ENCODE data around the gene KCNIP4. TPM values are rescaled to one million over a fixed set of nuclear protein-coding genes. Genes with fewer than 3 reads are reported as not detected.
A peak's percentile ranks its signal among the peaks of the same experiment; 100 is the strongest.

The KCNIP4 gene
- total and polyA plus RNA-seq, 10 of the 15 experiments (the other 5 are each of a cell fraction or from before 2014, with no cell fraction given), result 0.03 to 0.23 (median 0.13) TPM; not detected in 7

- intact Hi-C loops (cut with micrococcal nuclease; ENCODE audit: unreplicated experiment), result loop anchor here (1.0 kb wide), 1 partner anchor 256 kb away; no protein-coding TSS in a partner anchor
- Histone ChIP-seq H3K4me2 (ENCODE audit: control insufficient read depth, insufficient read depth) (no peak overlapping the region), H3K9ac (ENCODE audit: control insufficient read depth, insufficient read depth, low read length) (no peak overlapping the region), H3K79me2 (ENCODE audit: control insufficient read depth, insufficient read depth, low read length) (no peaks in the 10 kb centered on the region), H2AFZ (ENCODE audit: control insufficient read depth, low read depth, low read length) (no peak overlapping the region), H4K20me1 (ENCODE audit: control insufficient read depth, insufficient read depth) (no peaks in the 10 kb centered on the region), H3K27ac (ENCODE audit: control insufficient read depth, insufficient read depth) (no peak overlapping the region), H3K4me1 (ENCODE audit: control insufficient read depth, insufficient read depth, low read length) (no peaks in the 10 kb centered on the region), H3K27me3 (replicated peaks in 1 of 2; ENCODE audit: control insufficient read depth in 2 of 2, insufficient read depth in 2 of 2, low read length in 1 of 2) (no peaks in the 10 kb centered on the region), H3K36me3 (ENCODE audit: control insufficient read depth in 2 of 2, insufficient read depth in 2 of 2, low read length in 1 of 2) (no peaks in the 10 kb centered on the region), H3K4me3 (no peak overlapping the region), H3K9me3 (replicated peaks; ENCODE audit: control insufficient read depth, insufficient read depth, low read length) (no peaks in the 10 kb centered on the region)
- WGBS (ENCODE audit: insufficient coverage, insufficient replicate concordance, low lambda C conversion rate, missing lambda C conversion rate), result 0% methylated on average over 1 of the region's 1 CpG
- TF ChIP-seq RAD21 (IDR thresholded peaks at IDR 0.05; ENCODE audit: insufficient read depth, low read depth, low read length), result peak; percentile 59
- no peak for TF ChIP-seq HCFC1 (IDR thresholded peaks at IDR 0.05; ENCODE audit: low read length)
- no peak for TF ChIP-seq MYB (IDR thresholded peaks at IDR 0.05; ENCODE audit: borderline replicate concordance, low read depth, low read length)
- no peak for TF ChIP-seq CBFB (IDR thresholded peaks at IDR 0.05; ENCODE audit: low read depth)
- no peak for TF ChIP-seq EGR1 (IDR thresholded peaks at IDR 0.05; ENCODE audit: borderline replicate concordance in 1 of 2, low read depth in 2 of 2, low read length in 2 of 2)
- TF ChIP-seq TARDBP (IDR thresholded peaks at IDR 0.05; ENCODE audit: borderline replicate concordance), result no peak
- TF ChIP-seq CHD2 (IDR thresholded peaks at IDR 0.05; ENCODE audit: borderline replicate concordance, low read depth, low read length), result no peak
- no peak for TF ChIP-seq ZNF24 (IDR thresholded peaks at IDR 0.05)
- TF ChIP-seq NBN (IDR thresholded peaks at IDR 0.05), result no peak
- TF ChIP-seq SKIL (IDR thresholded peaks at IDR 0.05; ENCODE audit: low read depth, poor library complexity, severe bottlenecking), result no peak
- no peak for TF ChIP-seq ATF2 (IDR thresholded peaks at IDR 0.05; ENCODE audit: low read length)
- no peak for TF ChIP-seq RB1 (IDR thresholded peaks at IDR 0.05; ENCODE audit: borderline replicate concordance)
- peak in 2 of 3 experiments; percentile 19 to 47; a peak in 2 of 6 replicates for TF ChIP-seq CTCF (IDR thresholded peaks at IDR 0.05 in 2 of 3, conservative IDR thresholded peaks at IDR 0.05 in 1 of 3; ENCODE audit: control insufficient read depth in 2 of 3, extremely low read depth in 1 of 3, insufficient read depth in 1 of 3, low read depth in 3 of 3, low read length in 3 of 3)
- no peak for TF ChIP-seq SIX5 (IDR thresholded peaks at IDR 0.05; ENCODE audit: low read depth, low read length, severe bottlenecking)
- no peak for TF ChIP-seq GABPA (IDR thresholded peaks at IDR 0.05; ENCODE audit: low read depth)
- TF ChIP-seq SMC3 (IDR thresholded peaks at IDR 0.05; ENCODE audit: borderline replicate concordance, low read length), result peak; percentile 24; the same call in 1 of the 2 replicates
- in situ Hi-C loops (cut with MboI), result no loop called here
- DNase-seq (ENCODE audit: low read depth, low spot score) (no peak), ATAC-seq (peak; percentile 49; the same call in 2 of the 3 replicates), FAIRE-seq (no peak)
- BruUV-seq (replicated peaks), result no TSS peak
- RAD21 ChIA-PET (ENCODE audit: unreplicated experiment), result interaction anchor here (1.8 kb wide), 1 partner anchor 254 kb away, joined by 4 read pairs; no protein-coding TSS in a partner anchor
- POLR2A ChIA-PET, result no interaction called here
- SMC1A ChIA-PET (ENCODE audit: uncharacterized antibody, unreplicated experiment), result interaction anchor here (1.6 to 2.2 kb wide), 2 partner anchors 255 to 258 kb away, joined by 3 to 7 read pairs; no protein-coding TSS in a partner anchor
- CTCF ChIA-PET, result interaction anchor here (9.6 kb wide), 1 partner anchor 253 kb away, joined by 105 read pairs; no protein-coding TSS in a partner anchor
Observed at GRCh38 chr4:21512353-21512752, 436.2 kb downstream of the KCNIP4 start.

Data from GM12878 (cell line).